Neuron (in vitro differentiated cells): ENCODE data around the gene CACNG1.

ENCODE experiments used
- H2AFZ ChIP-seq: one replicate; pipeline ENCODE4 v1.6.1; 2013; ENCODE audit warnings: low read depth, mild to moderate bottlenecking, inconsistent platforms, low read length, moderate library complexity
- H3K27me3 ChIP-seq: one replicate; pipeline ENCODE4 v1.6.1; 2013; ENCODE audit warnings: low read length; ENCODE audit not compliant: insufficient read depth
- H3K36me3 ChIP-seq: one replicate; pipeline ENCODE4 v1.6.1; 2013; ENCODE audit warnings: low read length; ENCODE audit not compliant: insufficient read depth
- H3K4me1 ChIP-seq: one replicate; pipeline ENCODE4 v1.6.1; 2013; ENCODE audit warnings: low read length; ENCODE audit not compliant: insufficient read depth
- H3K4me3 ChIP-seq: 2 replicates; pipeline ENCODE4 v1.5.1; 2013; ENCODE audit warnings: mild to moderate bottlenecking, low read length, moderate library complexity
- H3K9me3 ChIP-seq: one replicate; pipeline ENCODE4 v1.6.1; 2013; ENCODE audit warnings: low read length

Gene CACNG1

GRCh38 chr17:67058036-67058435 lies 13.7 kb downstream of the CACNG1 start:
- H3K9me3 ChIP-seq: peaks cover 4% of the 10 kb centered on the region
- no peak overlapping the region for H3K4me3 ChIP-seq
- no peak overlapping the region for H2AFZ ChIP-seq
- H3K27me3 ChIP-seq: no peaks in the 10 kb centered on the region
- no peaks in the 10 kb centered on the region for H3K36me3 ChIP-seq
- H3K4me1 ChIP-seq: no peaks in the 10 kb centered on the region

- no peak overlapping the region for H2AFZ ChIP-seq
- H3K36me3 ChIP-seq: no peaks in the 10 kb centered on the region
- no peaks in the 10 kb centered on the region for H3K4me1 ChIP-seq
- peaks cover 4% of the 10 kb centered on the region for H3K9me3 ChIP-seq
- no peak overlapping the region for H3K4me3 ChIP-seq
- no peaks in the 10 kb centered on the region for H3K27me3 ChIP-seq
These were observed 15.0 kb downstream of the CACNG1 start for GRCh38 chr17:67059372-67059771.

GRCh38 chr17:67063141-67063540 lies 18.8 kb downstream of the CACNG1 start:
- Histone ChIP-seq H3K4me1 (no peaks in the 10 kb centered on the region), H3K36me3 (no peaks in the 10 kb centered on the region), H2AFZ (no peak overlapping the region), H3K4me3 (no peak overlapping the region), H3K9me3 (peaks cover 4% of the 10 kb centered on the region), H3K27me3 (no peaks in the 10 kb centered on the region)

GRCh38 chr17:67066717-67067116 lies 22.4 kb downstream of the CACNG1 start:
- Histone ChIP-seq H3K4me3 (no peak overlapping the region), H2AFZ (no peak overlapping the region), H3K9me3 (no peaks in the 10 kb centered on the region), H3K27me3 (no peaks in the 10 kb centered on the region), H3K36me3 (no peaks in the 10 kb centered on the region), H3K4me1 (no peaks in the 10 kb centered on the region)

- no peaks in the 10 kb centered on the region for H3K4me1 ChIP-seq
- H3K27me3 ChIP-seq: no peaks in the 10 kb centered on the region
- H3K4me3 ChIP-seq: no peak overlapping the region
- no peak overlapping the region for H2AFZ ChIP-seq
- peaks cover 3% of the 10 kb centered on the region for H3K9me3 ChIP-seq
- no peaks in the 10 kb centered on the region for H3K36me3 ChIP-seq
These were observed 23.5 kb downstream of the CACNG1 start for GRCh38 chr17:67067571-67068482.

GRCh38 chr17:67068999-67069398 lies 24.6 kb downstream of the CACNG1 start:
- no peaks in the 10 kb centered on the region for H3K36me3 ChIP-seq
- no peak overlapping the region for H3K4me3 ChIP-seq
- H3K9me3 ChIP-seq: peaks cover 3% of the 10 kb centered on the region
- no peak overlapping the region for H2AFZ ChIP-seq
- no peaks in the 10 kb centered on the region for H3K27me3 ChIP-seq
- no peaks in the 10 kb centered on the region for H3K4me1 ChIP-seq

- no peaks in the 10 kb centered on the region for H3K36me3 ChIP-seq
- H3K27me3 ChIP-seq: no peaks in the 10 kb centered on the region
- H2AFZ ChIP-seq: no peak overlapping the region
- no peaks in the 10 kb centered on the region for H3K4me1 ChIP-seq
- H3K4me3 ChIP-seq: no peak overlapping the region
- H3K9me3 ChIP-seq: peaks cover 3% of the 10 kb centered on the region
These were observed 25.3 kb downstream of the CACNG1 start for GRCh38 chr17:67069603-67070136.

GRCh38 chr17:67071595-67071994 lies 27.2 kb downstream of the CACNG1 start:
- no peak overlapping the region for H2AFZ ChIP-seq
- H3K9me3 ChIP-seq: peaks cover 3% of the 10 kb centered on the region
- no peaks in the 10 kb centered on the region for H3K4me1 ChIP-seq
- no peaks in the 10 kb centered on the region for H3K27me3 ChIP-seq
- H3K4me3 ChIP-seq: no peak overlapping the region
- H3K36me3 ChIP-seq: peaks cover 5% of the 10 kb centered on the region

- no peaks in the 10 kb centered on the region for H3K27me3 ChIP-seq
- H3K4me3 ChIP-seq: no peak overlapping the region
- H3K4me1 ChIP-seq: no peaks in the 10 kb centered on the region
- peaks cover 11% of the 10 kb centered on the region for H3K36me3 ChIP-seq
- no peak overlapping the region for H2AFZ ChIP-seq
- peaks cover 3% of the 10 kb centered on the region for H3K9me3 ChIP-seq
These were observed 28.5 kb downstream of the CACNG1 start for GRCh38 chr17:67072885-67073284.

GRCh38 chr17:67074781-67075180 lies 30.4 kb downstream of the CACNG1 start:
- Histone ChIP-seq H3K36me3 (peaks cover 17% of the 10 kb centered on the region), H3K4me1 (no peaks in the 10 kb centered on the region), H3K27me3 (no peaks in the 10 kb centered on the region), H3K4me3 (no peak overlapping the region), H3K9me3 (peaks cover 3% of the 10 kb centered on the region), H2AFZ (no peak overlapping the region)

- Histone ChIP-seq H2AFZ (no peak overlapping the region), H3K4me1 (no peaks in the 10 kb centered on the region), H3K4me3 (no peak overlapping the region), H3K27me3 (no peaks in the 10 kb centered on the region), H3K36me3 (peaks cover 17% of the 10 kb centered on the region), H3K9me3 (peaks cover 3% of the 10 kb centered on the region)
These were observed 31.9 kb downstream of the CACNG1 start for GRCh38 chr17:67076290-67076689.

- H3K9me3 ChIP-seq: no peaks in the 10 kb centered on the region
These were observed 33.9 kb downstream of the CACNG1 start for GRCh38 chr17:67078292-67078691.

GRCh38 chr17:67079491-67079890 lies 35.1 kb downstream of the CACNG1 start:
- H3K27me3 ChIP-seq: no peaks in the 10 kb centered on the region
- H3K36me3 ChIP-seq: peaks cover 23% of the 10 kb centered on the region
- H3K9me3 ChIP-seq: no peaks in the 10 kb centered on the region
- no peaks in the 10 kb centered on the region for H3K4me1 ChIP-seq
- H3K4me3 ChIP-seq: no peak overlapping the region
- H2AFZ ChIP-seq: no peak overlapping the region

More at GRCh38 chr17:67078292-67078691, 33.9 kb downstream of the CACNG1 start:
- Histone ChIP-seq H3K36me3 (peaks cover 23% of the 10 kb centered on the region), H3K4me3 (no peak overlapping the region), H3K27me3 (no peaks in the 10 kb centered on the region), H2AFZ (no peak overlapping the region), H3K4me1 (no peaks in the 10 kb centered on the region)
